Measurements from ENCODE around the gene YBX3. TPM values are rescaled to one million over a fixed set of nuclear protein-coding genes. Genes with fewer than 3 reads are reported as not detected.
"Not testable (repeated sequence)": the region's sequence is repeated elsewhere in the genome, so short reads cannot be mapped to it uniquely, and the experiment has no call there.

Gene YBX3
- total RNA-seq, 4 donors from 2014 or later: 77.1 to 291 (median 151) TPM

- H3K27ac ChIP-seq: no peak overlapping the region
- no peak for DNase-seq
- no peak overlapping the region for H3K4me3 ChIP-seq
- H3K9me3 ChIP-seq: peaks cover 0 to 5% (median under 1%) of the 10 kb centered on the region in 4 donors
- peaks cover 0 to 4% (median 0%) of the 10 kb centered on the region in 4 donors for H3K4me1 ChIP-seq
- TF ChIP-seq CTCF (IDR thresholded peaks at IDR 0.05): no peak
- no peak for TF ChIP-seq POLR2A (IDR thresholded peaks at IDR 0.05)
- no peaks in the 10 kb centered on the region for H3K27me3 ChIP-seq
- no peaks in the 10 kb centered on the region for H3K36me3 ChIP-seq
Measured at GRCh38 chr12:10750385-10750727, 27.2 kb upstream of the YBX3 start.

GRCh38 chr12:10749700-10750384 is 26.7 kb upstream of the YBX3 start:
- Histone ChIP-seq H3K36me3 (no peaks in the 10 kb centered on the region), H3K27ac (peak overlapping the region in 1 of 4 donors; percentile 40), H3K4me3 (peak overlapping the region in 3 of 4 donors; percentile 10 to 21 (median 18)), H3K27me3 (no peaks in the 10 kb centered on the region), H3K4me1 (peaks cover 0 to 4% (median 0%) of the 10 kb centered on the region in 4 donors), H3K9me3 (no peaks in the 10 kb centered on the region)
- peak in 2 of 3 donors; percentile 60 to 86 for DNase-seq
- peak; percentile 58 to 92 (median 84) for TF ChIP-seq CTCF (IDR thresholded peaks at IDR 0.05)
- TF ChIP-seq POLR2A (IDR thresholded peaks at IDR 0.05): no peak

- Histone ChIP-seq H3K27me3 (no peaks in the 10 kb centered on the region), H3K27ac (no peak overlapping the region), H3K9me3 (no peaks in the 10 kb centered on the region), H3K4me1 (peaks cover 0 to 4% (median 0%) of the 10 kb centered on the region in 4 donors), H3K4me3 (no peak overlapping the region), H3K36me3 (no peaks in the 10 kb centered on the region)
- TF ChIP-seq CTCF (IDR thresholded peaks at IDR 0.05) (no peak), POLR2A (IDR thresholded peaks at IDR 0.05) (no peak)
- DNase-seq: no peak
Measured at GRCh38 chr12:10747730-10748129, 24.6 kb upstream of the YBX3 start.

- H3K4me3 ChIP-seq, DNase-seq, H3K27ac ChIP-seq, H3K4me1 ChIP-seq, H3K27me3 ChIP-seq, H3K36me3 ChIP-seq, H3K9me3 ChIP-seq: not testable (repeated sequence)
Measured at GRCh38 chr12:10743420-10743819, 20.3 kb upstream of the YBX3 start.

GRCh38 chr12:10741845-10742244 is 18.7 kb upstream of the YBX3 start:
- TF ChIP-seq POLR2A (IDR thresholded peaks at IDR 0.05): no peak
- TF ChIP-seq CTCF (IDR thresholded peaks at IDR 0.05): no peak
- Histone ChIP-seq H3K36me3 (no peaks in the 10 kb centered on the region), H3K27ac (no peak overlapping the region), H3K4me1 (no peaks in the 10 kb centered on the region), H3K27me3 (no peaks in the 10 kb centered on the region), H3K9me3 (no peaks in the 10 kb centered on the region), H3K4me3 (no peak overlapping the region)
- DNase-seq: no peak

GRCh38 chr12:10740182-10740581 is 17.1 kb upstream of the YBX3 start:
- TF ChIP-seq POLR2A (IDR thresholded peaks at IDR 0.05): no peak
- no peak for TF ChIP-seq CTCF (IDR thresholded peaks at IDR 0.05)
- Histone ChIP-seq H3K27me3 (no peaks in the 10 kb centered on the region), H3K4me3 (no peak overlapping the region), H3K27ac (no peak overlapping the region), H3K4me1 (no peaks in the 10 kb centered on the region), H3K9me3 (no peaks in the 10 kb centered on the region), H3K36me3 (no peaks in the 10 kb centered on the region)
- no peak for DNase-seq

Measured in Peyer's patch (tissue), 4 donors.